ENCODE data around the gene NRCAM. TPM values are rescaled to one million over a fixed set of nuclear protein-coding genes. Genes with fewer than 3 reads are reported as not detected.
A peak's percentile ranks its signal among the peaks of the same experiment; 100 is the strongest.

Gene NRCAM
- polyA plus RNA-seq, 2 of the 4 experiments (the other 2 are of a cell fraction), result 129 to 210 TPM

DNA sequence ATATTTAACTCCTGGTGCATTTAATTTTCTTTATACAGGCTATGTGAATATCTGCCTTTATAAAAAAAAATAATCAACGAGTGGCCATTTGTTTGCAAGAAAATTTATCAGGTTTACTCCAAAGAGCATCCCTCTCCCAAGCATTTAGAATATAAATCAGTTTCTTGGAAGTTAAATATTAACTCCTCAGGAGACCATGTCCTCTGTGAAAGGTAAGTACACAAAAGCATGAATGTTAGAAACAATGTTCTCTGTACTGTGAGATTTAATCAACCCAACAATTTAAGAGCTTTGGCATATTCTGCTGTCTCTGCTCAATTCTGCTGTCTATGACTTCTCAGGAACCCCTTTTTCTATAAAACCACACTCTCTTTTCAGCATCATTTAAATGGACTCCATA lies 206.8 kb downstream of the NRCAM start (continued):
- TF ChIP-seq EHMT2 (IDR thresholded peaks at IDR 0.05; ENCODE audit: low read depth), result no peak
- TF ChIP-seq KDM1A (IDR thresholded peaks at IDR 0.05; ENCODE audit: low read depth), result no peak
- TF ChIP-seq NR3C1 (IDR thresholded peaks at IDR 0.05), result no peak

DNA sequence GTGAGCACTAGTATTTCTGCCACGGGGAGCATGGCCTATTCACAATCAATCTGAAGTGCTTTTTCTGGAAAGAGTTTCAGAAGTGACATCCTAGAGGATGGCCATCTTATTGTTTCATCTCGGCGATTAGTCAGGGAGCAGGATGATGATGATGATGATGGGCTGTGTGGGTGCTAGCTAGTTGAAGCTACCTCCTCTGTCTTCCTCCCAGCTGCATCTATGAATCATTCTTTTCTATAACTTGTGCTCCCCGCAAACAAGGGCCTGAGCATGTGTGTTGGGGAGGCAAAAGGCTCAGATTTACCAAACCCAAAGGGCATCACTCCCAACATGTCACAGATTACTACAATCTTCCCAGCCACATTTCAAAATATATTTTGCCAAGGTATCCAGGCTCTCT lies 207.4 kb downstream of the NRCAM start:
- peak overlapping the region; percentile 95 to 97 for H3K27ac ChIP-seq
- 93% methylated on average over 4 of the region's 4 CpGs for WGBS (ENCODE audit: missing lambda C conversion rate)
- peaks cover 100% of the 10 kb centered on the region for H3K4me1 ChIP-seq
- TF ChIP-seq HOXA7 (CRISPR knock-in tag; IDR thresholded peaks at IDR 0.05) (no peak), CHD4 (IDR thresholded peaks at IDR 0.05; ENCODE audit: borderline replicate concordance) (no peak)
- ATAC-seq (no peak), FAIRE-seq (no peak), DNase-seq (ENCODE audit: low read depth in 1 of 2, low spot score in 1 of 2) (no peak)
- ChIA-PET POLR2A (no interaction called here), CTCF (no interaction called here)
- H3K4me2 ChIP-seq, result peak overlapping the region; percentile 72
- H3K4me3 ChIP-seq, result no peak overlapping the region
- H3K9me3 ChIP-seq, result no peaks in the 10 kb centered on the region

DNA sequence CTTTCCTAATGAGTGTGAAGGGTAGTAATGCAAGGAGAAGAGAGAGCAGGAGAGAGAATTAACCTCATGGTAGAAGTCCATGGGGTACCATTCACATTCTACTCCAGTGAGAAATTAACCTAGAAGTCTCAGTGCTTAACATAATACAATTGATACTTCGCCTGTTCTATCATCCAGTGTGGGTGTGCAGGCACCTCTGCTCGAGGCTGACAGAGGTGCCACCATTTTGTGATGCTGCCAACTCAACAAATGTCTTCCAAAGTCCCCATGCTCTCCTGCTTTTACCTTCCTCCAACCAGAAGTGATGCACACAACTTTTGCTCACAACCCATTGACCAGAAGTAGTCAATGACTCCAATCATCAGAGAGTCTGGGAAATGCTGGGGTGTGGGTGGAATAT lies 207.8 kb downstream of the NRCAM start:
- peak overlapping the region; percentile 72 for H3K4me2 ChIP-seq
- peak overlapping the region; percentile 95 to 97 for H3K27ac ChIP-seq
- no peaks in the 10 kb centered on the region for H3K9me3 ChIP-seq
- peaks cover 100% of the 10 kb centered on the region for H3K4me1 ChIP-seq
- no peak for ATAC-seq
- 98% methylated on average over 2 of the region's 2 CpGs for WGBS (ENCODE audit: missing lambda C conversion rate)
- POLR2A ChIA-PET, result no interaction called here
- no peak for FAIRE-seq
- CTCF ChIA-PET, result no interaction called here
- H3K4me3 ChIP-seq, result no peak overlapping the region
- DNase-seq (ENCODE audit: low read depth in 1 of 2, low spot score in 1 of 2), result no peak
- no peak for TF ChIP-seq NPAS2 (CRISPR knock-in tag; IDR thresholded peaks at IDR 0.05; ENCODE audit: borderline replicate concordance)
- no peak for TF ChIP-seq JUN (IDR thresholded peaks at IDR 0.05)
- no peak for TF ChIP-seq RARB (CRISPR knock-in tag; IDR thresholded peaks at IDR 0.05)
- TF ChIP-seq ZSCAN20 (CRISPR knock-in tag; IDR thresholded peaks at IDR 0.05), result no peak
- 0 out of 2 replicates have a peak, but pooled peaks have one; percentile 68 for TF ChIP-seq HOXB13 (CRISPR knock-in tag; IDR thresholded peaks at IDR 0.05; ENCODE audit: low read depth)
- TF ChIP-seq, protein P1, sequence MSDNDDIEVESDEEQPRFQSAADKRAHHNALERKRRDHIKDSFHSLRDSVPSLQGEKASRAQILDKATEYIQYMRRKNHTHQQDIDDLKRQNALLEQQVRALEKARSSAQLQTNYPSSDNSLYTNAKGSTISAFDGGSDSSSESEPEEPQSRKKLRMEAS (IDR thresholded peaks at IDR 0.05), result no peak
- 0 out of 2 replicates have a peak, but pooled peaks have one; percentile 50 for TF ChIP-seq FOXS1 (CRISPR knock-in tag; IDR thresholded peaks at IDR 0.05)
- no peak for TF ChIP-seq JUNB (IDR thresholded peaks at IDR 0.05)
- TF ChIP-seq CEBPB (IDR thresholded peaks at IDR 0.05), result no peak
- TF ChIP-seq, protein P2, sequence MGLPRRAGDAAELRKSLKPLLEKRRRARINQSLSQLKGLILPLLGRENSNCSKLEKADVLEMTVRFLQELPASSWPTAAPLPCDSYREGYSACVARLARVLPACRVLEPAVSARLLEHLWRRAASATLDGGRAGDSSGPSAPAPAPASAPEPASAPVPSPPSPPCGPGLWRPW (IDR thresholded peaks at IDR 0.05), result no peak
- TF ChIP-seq FOSB (CRISPR knock-in tag; IDR thresholded peaks at IDR 0.05), result no peak
- no peak for TF ChIP-seq GATA3 (IDR thresholded peaks at IDR 0.05; ENCODE audit: borderline replicate concordance)
- TF ChIP-seq, protein P3, sequence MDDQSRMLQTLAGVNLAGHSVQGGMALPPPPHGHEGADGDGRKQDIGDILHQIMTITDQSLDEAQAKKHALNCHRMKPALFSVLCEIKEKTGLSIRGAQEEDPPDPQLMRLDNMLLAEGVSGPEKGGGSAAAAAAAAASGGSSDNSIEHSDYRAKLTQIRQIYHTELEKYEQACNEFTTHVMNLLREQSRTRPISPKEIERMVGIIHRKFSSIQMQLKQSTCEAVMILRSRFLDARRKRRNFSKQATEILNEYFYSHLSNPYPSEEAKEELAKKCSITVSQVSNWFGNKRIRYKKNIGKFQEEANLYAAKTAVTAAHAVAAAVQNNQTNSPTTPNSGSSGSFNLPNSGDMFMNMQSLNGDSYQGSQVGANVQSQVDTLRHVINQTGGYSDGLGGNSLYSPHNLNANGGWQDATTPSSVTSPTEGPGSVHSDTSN (IDR thresholded peaks at IDR 0.05), result no peak
- TF ChIP-seq RNF2 (IDR thresholded peaks at IDR 0.05; ENCODE audit: borderline replicate concordance, low read depth), result no peak
- TF ChIP-seq NR3C1 (IDR thresholded peaks at IDR 0.05), result no peak
- TF ChIP-seq KDM5A (IDR thresholded peaks at IDR 0.05), result no peak
- TF ChIP-seq MYC (IDR thresholded peaks at IDR 0.05; ENCODE audit: borderline replicate concordance, low read length), result no peak
- TF ChIP-seq, protein P4, sequence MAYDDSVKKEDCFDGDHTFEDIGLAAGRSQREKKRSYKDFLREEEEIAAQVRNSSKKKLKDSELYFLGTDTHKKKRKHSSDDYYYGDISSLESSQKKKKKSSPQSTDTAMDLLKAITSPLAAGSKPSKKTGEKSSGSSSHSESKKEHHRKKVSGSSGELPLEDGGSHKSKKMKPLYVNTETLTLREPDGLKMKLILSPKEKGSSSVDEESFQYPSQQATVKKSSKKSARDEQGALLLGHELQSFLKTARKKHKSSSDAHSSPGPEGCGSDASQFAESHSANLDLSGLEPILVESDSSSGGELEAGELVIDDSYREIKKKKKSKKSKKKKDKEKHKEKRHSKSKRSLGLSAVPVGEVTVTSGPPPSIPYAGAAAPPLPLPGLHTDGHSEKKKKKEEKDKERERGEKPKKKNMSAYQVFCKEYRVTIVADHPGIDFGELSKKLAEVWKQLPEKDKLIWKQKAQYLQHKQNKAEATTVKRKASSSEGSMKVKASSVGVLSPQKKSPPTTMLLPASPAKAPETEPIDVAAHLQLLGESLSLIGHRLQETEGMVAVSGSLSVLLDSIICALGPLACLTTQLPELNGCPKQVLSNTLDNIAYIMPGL (CRISPR knock-in tag; IDR thresholded peaks at IDR 0.05; ENCODE audit: borderline replicate concordance), result no peak
- TF ChIP-seq ZNF302 (CRISPR knock-in tag; IDR thresholded peaks at IDR 0.05), result no peak
- 0 out of 2 replicates have a peak, but pooled peaks have one; percentile 57 for TF ChIP-seq HOXB5 (CRISPR knock-in tag; IDR thresholded peaks at IDR 0.05)
- TF ChIP-seq KDM1A (IDR thresholded peaks at IDR 0.05; ENCODE audit: low read depth), result no peak
- TF ChIP-seq EHF (CRISPR knock-in tag; IDR thresholded peaks at IDR 0.05), result peak; percentile 67; the same call in 1 of the 2 replicates
- no peak for TF ChIP-seq FOSL2 (IDR thresholded peaks at IDR 0.05)
- no peak for TF ChIP-seq FOSL2 (CRISPR knock-in tag; IDR thresholded peaks at IDR 0.05)
- TF ChIP-seq, protein P5, sequence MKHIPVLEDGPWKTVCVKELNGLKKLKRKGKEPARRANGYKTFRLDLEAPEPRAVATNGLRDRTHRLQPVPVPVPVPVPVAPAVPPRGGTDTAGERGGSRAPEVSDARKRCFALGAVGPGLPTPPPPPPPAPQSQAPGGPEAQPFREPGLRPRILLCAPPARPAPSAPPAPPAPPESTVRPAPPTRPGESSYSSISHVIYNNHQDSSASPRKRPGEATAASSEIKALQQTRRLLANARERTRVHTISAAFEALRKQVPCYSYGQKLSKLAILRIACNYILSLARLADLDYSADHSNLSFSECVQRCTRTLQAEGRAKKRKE (CRISPR knock-in tag; IDR thresholded peaks at IDR 0.05; ENCODE audit: low read depth), result peak; percentile 84
- no peak for TF ChIP-seq EP300 (IDR thresholded peaks at IDR 0.05)
- no peak for TF ChIP-seq CHD2 (IDR thresholded peaks at IDR 0.05; ENCODE audit: low read length, partially characterized antibody)
